H1 (cell line): ENCODE measurements around the gene CERKL. TPM values are rescaled to one million over a fixed set of nuclear protein-coding genes. Genes with fewer than 3 reads are reported as not detected.

ENCODE experiments used
- HDAC2 ChIP-seq, 2 experiments: fragments of 300-600 bp in 1 of 2; sonication (generic) in 1 of 2; IDR thresholded peaks; 2 replicates each; pipeline ENCODE4 v1.6.1; 2011 to 2012; ENCODE audit warnings: low read depth in 2 of 2, low read length in 2 of 2, mild to moderate bottlenecking in 2 of 2, moderate library complexity in 2 of 2, borderline replicate concordance in 1 of 2, inconsistent platforms in 1 of 2
- KDM1A ChIP-seq: fragments of 200-600, 300-600 bp; sonication (generic); IDR thresholded peaks from 2 replicates; pipeline ENCODE4 v1.7.1; 2016; ENCODE audit warnings: mild to moderate bottlenecking, low read length, borderline replicate concordance
- POU5F1 ChIP-seq: IDR thresholded peaks from 2 replicates; pipeline ENCODE4 v1.6.1; 2011; ENCODE audit warnings: low read depth, mild to moderate bottlenecking, low read length, moderate library complexity
- RAD21 ChIP-seq, 2 experiments: IDR thresholded peaks in 1 of 2; conservative IDR thresholded peaks in 1 of 2; 2 replicates each; pipeline ENCODE4 v1.6.1; 2011; ENCODE audit warnings: low read depth in 2 of 2, low read length in 2 of 2, improper control_type of control experiment in 1 of 2, inconsistent platforms in 1 of 2, mild to moderate bottlenecking in 1 of 2, moderate library complexity in 1 of 2
- SAP30 ChIP-seq: fragments of 300-600 bp; sonication (generic); IDR thresholded peaks from 2 replicates; pipeline ENCODE4 v1.7.1; 2012; ENCODE audit warnings: low read length, moderate library complexity, mild to moderate bottlenecking, inconsistent platforms; ENCODE audit not compliant: insufficient read depth, insufficient replicate concordance
- SIN3A ChIP-seq, 2 experiments: IDR thresholded peaks in 1 of 2; conservative IDR thresholded peaks in 1 of 2; 2 replicates each; pipeline ENCODE4 v1.6.1; 2011 to 2012; ENCODE audit warnings: low read length in 2 of 2, improper control_type of control experiment in 1 of 2, low read depth in 1 of 2, mild to moderate bottlenecking in 1 of 2
- TAF7 ChIP-seq: optimal IDR thresholded peaks from 2 replicates; pipeline ENCODE3; 2011; ENCODE audit warnings: low read depth, mild to moderate bottlenecking, inconsistent platforms, low read length, moderate library complexity, borderline replicate concordance
- polyA plus RNA-seq, 7 experiments: library from polyadenylated mRNA; depleted of rRNA in 3 of 7; stranded (reverse) in 5 of 7; unstranded in 2 of 7; fragments of >200 nt in 5 of 7; fragments of 200-250 nt in 2 of 7; gene quantifications; 1 replicate in 5 of 7; 2 replicates in 1 of 7; 4 replicates in 1 of 7; pipeline versions ENCODE4 v1.2.1 to v1.2.3, GENCODE V29; 2011 to 2013; ENCODE audit warnings: missing spikeins in 2 of 7, mixed read lengths in 2 of 7
- total RNA-seq: library from RNA; stranded (reverse); fragmentation: NEBNext Ultra II Directional; extraction: Animal tissue kit (Norgen Biotek cat#: 25700); gene quantifications from 2 replicates; pipeline ENCODE4 v1.2.1, GENCODE V29; 2021

Gene CERKL
- total and polyA plus RNA-seq, 2 of the 8 experiments (the other 6 are each of a cell fraction or from before 2014, with no cell fraction given), result 0.05 TPM; not detected in 1

DNA sequence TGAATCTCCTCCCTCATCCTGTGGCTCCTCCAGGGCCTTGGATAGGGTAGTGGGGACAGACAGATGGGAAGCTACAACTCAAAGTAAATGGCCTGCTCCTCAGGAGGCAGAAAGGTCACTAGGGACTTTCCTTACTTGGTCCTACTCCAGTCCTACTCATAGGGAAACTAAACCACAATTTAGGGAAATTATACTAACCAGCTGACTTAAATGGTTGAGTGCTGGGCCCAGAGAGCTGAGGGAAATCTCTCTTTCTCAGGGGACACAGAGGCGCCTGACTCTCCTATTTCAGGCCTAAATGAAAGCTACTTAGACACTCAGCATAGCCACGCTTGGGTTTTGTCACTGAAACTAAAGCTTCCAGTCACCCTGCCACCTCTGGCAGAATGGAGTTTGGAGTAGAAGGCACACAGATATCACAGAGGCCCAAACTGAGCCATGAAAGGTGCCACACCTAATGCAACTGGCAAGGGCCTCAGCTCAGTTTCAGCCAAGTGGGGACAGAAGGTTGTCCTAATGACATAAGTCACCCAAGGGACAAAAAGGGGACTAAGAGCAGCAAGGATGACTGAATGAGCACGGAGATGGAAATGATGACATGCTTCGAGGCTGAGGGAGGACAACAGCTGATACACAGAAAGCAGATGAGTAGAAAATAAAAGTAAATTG, 24.0 kb downstream of the CERKL start (continued):
- TF ChIP-seq RAD21 (IDR thresholded peaks at IDR 0.05 in 1 of 2, conservative IDR thresholded peaks at IDR 0.05 in 1 of 2; ENCODE audit: low read depth in 2 of 2, low read length in 2 of 2) (no peak), HDAC2 (IDR thresholded peaks at IDR 0.05; ENCODE audit: borderline replicate concordance in 1 of 2, low read depth in 2 of 2, low read length in 2 of 2) (no peak), KDM1A (no peak), POU5F1 (no peak), SIN3A (conservative IDR thresholded peaks at IDR 0.05 in 1 of 2, IDR thresholded peaks at IDR 0.05 in 1 of 2; ENCODE audit: low read depth in 1 of 2, low read length in 2 of 2) (no peak), TAF7 (no peak), SAP30 (no peak)
